Muscle layer of duodenum (tissue), 2 donors: Measurements from ENCODE around the gene ZNF467.

Experiments
- H3K27ac ChIP-seq: one replicate; pipeline ENCODE4 v1.7.0; 2013; ENCODE audit warnings: mild to moderate bottlenecking, low read length
- H3K27me3 ChIP-seq: one replicate; pipeline ENCODE4 v1.7.0; 2013; ENCODE audit warnings: low read depth, mild to moderate bottlenecking, control low read depth, low read length
- H3K36me3 ChIP-seq, 2 donors: one replicate each; pipeline ENCODE4 v1.7.0; 2013; ENCODE audit warnings: low read length in 2 of 2, control low read depth in 1 of 2, mild to moderate bottlenecking in 1 of 2; ENCODE audit not compliant: insufficient read depth in 2 of 2, control insufficient read depth in 1 of 2
- H3K4me1 ChIP-seq, 2 donors: one replicate each; pipeline ENCODE4 v1.7.0; 2013; ENCODE audit warnings: low read length in 2 of 2, mild to moderate bottlenecking in 2 of 2, control low read depth in 1 of 2, moderate library complexity in 1 of 2; ENCODE audit not compliant: insufficient read depth in 2 of 2, control insufficient read depth in 1 of 2
- H3K4me3 ChIP-seq, 2 donors: one replicate each; pipeline ENCODE4 v1.7.0; 2013; ENCODE audit warnings: low read length in 2 of 2, low read depth in 1 of 2, mild to moderate bottlenecking in 1 of 2
- H3K9me3 ChIP-seq, 2 donors: one replicate each; pipeline ENCODE4 v1.7.0; 2013; ENCODE audit warnings: low read length in 2 of 2, control low read depth in 1 of 2, mild to moderate bottlenecking in 1 of 2; ENCODE audit not compliant: control insufficient read depth in 1 of 2
- donor health status: healthy.

ZNF467 gene

DNA sequence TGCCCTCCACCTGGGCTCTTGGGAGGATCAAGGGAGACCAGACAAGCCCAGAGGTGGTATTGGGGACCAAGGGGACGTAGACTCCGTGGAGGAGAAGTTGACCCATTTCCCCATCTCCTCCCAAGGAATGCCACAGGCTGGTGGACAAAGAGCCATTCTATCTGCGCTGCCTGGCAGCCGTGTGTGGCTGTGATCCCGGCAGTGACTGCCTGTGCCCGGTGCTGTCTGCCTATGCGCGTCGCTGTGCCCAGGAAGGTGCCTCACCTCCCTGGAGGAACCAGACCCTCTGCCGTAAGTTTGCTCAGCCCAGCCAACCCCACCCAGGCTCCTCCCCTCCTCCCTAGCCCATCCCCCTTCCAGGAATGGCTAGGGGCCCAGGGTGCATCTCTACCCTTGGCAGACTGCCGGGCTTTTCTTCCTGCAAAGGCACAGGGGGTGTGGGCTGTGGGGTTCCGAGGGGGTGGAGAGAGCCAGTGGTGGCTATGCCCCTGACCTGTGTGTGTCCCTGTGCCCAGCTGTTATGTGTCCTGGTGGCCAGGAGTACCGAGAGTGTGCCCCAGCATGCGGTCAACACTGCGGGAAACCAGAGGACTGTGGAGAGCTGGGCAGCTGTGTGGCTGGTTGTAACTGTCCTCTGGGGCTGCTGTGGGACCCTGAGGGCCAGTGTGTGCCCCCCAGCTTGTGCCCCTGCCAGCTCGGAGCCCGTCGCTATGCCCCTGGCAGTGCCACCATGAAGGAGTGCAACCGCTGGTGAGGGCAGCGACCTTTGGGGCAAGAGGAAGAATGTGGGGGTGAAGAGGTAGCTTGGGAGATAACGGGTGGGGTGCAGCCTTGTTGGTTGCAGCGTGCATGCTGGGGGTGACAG is 10.2 kb upstream of the ZNF467 start:
- Histone ChIP-seq H3K36me3 (no peaks in the 10 kb centered on the region), H3K4me1 (no peaks in the 10 kb centered on the region), H3K4me3 (no peak overlapping the region), H3K9me3 (no peaks in the 10 kb centered on the region), H3K27ac (no peak overlapping the region), H3K27me3 (peaks cover 8% of the 10 kb centered on the region)

DNA sequence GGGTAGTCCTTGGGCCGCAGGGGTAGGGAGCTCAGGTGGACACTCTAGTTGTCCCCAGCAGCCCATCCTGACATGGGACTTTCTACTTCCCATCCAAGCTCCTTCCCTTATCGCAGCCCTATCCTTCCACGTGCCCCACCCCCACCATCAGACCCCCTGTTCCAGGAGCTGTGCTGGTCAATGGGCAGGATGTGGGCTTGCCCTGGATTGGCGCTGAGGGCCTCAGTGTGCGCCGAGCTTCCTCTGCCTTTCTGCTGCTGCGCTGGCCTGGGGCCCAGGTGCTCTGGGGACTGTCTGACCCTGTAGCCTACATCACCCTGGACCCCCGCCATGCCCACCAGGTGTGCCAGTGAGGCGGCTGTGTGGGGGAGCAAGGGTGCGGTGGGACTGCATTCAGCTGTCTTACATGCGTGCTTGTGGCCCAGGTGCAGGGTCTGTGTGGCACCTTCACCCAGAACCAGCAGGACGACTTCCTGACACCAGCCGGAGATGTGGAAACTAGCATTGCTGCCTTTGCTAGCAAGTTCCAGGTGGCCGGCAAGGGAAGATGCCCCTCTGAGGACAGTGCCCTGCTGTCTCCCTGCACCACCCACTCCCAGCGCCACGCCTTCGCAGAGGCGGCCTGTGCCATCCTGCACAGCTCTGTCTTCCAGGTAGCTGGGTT is 9.4 kb upstream of the ZNF467 start:
- Histone ChIP-seq H3K27ac (no peak overlapping the region), H3K27me3 (peaks cover 4% of the 10 kb centered on the region), H3K4me3 (no peak overlapping the region), H3K4me1 (no peaks in the 10 kb centered on the region), H3K36me3 (no peaks in the 10 kb centered on the region), H3K9me3 (no peaks in the 10 kb centered on the region)

DNA sequence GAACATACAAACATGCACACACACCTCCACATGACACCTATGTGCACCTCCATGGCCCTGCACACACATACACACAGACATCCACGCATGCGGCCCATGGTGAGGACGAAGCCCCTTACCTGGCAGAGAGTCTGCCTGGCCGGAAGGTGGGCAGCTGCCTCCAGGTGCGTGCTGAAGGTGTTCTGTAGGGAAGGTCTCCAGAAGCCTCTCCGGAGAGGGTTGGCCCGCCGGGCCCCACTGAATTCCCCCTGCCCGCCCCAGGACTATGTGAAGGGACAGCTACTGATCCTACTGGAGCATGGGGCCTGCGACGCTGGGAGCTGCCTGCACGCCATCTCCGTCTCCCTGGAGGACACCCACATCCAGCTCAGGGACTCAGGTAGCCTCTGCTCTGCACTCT is 8.5 kb upstream of the ZNF467 start:
- Histone ChIP-seq H3K4me1 (no peaks in the 10 kb centered on the region), H3K9me3 (no peaks in the 10 kb centered on the region), H3K27me3 (peaks cover 1% of the 10 kb centered on the region), H3K36me3 (no peaks in the 10 kb centered on the region), H3K27ac (no peak overlapping the region), H3K4me3 (no peak overlapping the region)

DNA sequence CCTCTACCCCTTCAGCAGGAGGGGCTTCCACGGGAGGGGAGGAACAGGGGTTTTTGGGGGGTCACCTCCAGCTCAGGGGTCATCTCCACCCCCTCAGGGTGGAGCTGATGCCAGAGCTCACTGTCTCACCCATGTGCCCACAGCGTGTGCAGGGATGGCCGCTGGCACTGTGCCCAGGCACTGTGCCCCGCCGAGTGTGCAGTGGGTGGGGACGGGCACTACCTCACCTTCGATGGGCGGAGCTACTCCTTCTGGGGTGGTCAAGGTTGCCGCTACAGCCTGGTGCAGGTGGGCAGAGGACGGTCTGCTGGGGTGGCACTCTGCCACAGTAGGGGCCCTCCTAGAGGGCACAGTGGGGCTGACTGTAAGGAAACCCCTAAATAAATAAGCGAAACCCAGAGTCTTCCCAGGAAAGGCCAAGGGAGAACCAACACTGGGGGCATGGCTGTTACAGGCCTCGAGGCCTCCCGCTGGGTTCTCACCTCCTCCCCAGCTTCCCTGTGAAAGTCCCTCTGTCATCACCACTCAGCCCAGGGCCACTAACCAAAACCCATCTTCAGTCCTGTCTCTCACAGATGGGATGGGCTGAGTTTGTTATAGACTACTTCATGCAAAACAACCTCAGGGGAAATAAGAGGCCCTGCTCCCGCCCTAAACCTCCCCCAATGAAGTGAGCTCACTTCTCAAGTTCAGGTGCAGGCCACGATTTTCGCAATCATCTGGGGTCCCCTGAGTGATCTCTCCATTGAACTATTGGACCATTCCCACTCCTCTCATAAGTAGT is 7.4 kb upstream of the ZNF467 start:
- Histone ChIP-seq H3K27ac (no peak overlapping the region), H3K4me1 (no peaks in the 10 kb centered on the region), H3K27me3 (no peaks in the 10 kb centered on the region), H3K36me3 (no peaks in the 10 kb centered on the region), H3K4me3 (no peak overlapping the region), H3K9me3 (no peaks in the 10 kb centered on the region)

GRCh38 chr7:149780056-149780455 is 6.7 kb upstream of the ZNF467 start:
- no peaks in the 10 kb centered on the region for H3K9me3 ChIP-seq
- no peak overlapping the region for H3K4me3 ChIP-seq
- H3K4me1 ChIP-seq: no peaks in the 10 kb centered on the region
- H3K27me3 ChIP-seq: no peaks in the 10 kb centered on the region
- H3K36me3 ChIP-seq: no peaks in the 10 kb centered on the region
- no peak overlapping the region for H3K27ac ChIP-seq

- no peaks in the 10 kb centered on the region for H3K36me3 ChIP-seq
- peaks cover 0 to 2% of the 10 kb centered on the region in 2 donors for H3K4me1 ChIP-seq
- no peak overlapping the region for H3K4me3 ChIP-seq
- no peak overlapping the region for H3K27ac ChIP-seq
- H3K27me3 ChIP-seq: no peaks in the 10 kb centered on the region
- no peaks in the 10 kb centered on the region for H3K9me3 ChIP-seq
These were observed 6.1 kb upstream of the ZNF467 start for GRCh38 chr7:149779502-149779805.

DNA sequence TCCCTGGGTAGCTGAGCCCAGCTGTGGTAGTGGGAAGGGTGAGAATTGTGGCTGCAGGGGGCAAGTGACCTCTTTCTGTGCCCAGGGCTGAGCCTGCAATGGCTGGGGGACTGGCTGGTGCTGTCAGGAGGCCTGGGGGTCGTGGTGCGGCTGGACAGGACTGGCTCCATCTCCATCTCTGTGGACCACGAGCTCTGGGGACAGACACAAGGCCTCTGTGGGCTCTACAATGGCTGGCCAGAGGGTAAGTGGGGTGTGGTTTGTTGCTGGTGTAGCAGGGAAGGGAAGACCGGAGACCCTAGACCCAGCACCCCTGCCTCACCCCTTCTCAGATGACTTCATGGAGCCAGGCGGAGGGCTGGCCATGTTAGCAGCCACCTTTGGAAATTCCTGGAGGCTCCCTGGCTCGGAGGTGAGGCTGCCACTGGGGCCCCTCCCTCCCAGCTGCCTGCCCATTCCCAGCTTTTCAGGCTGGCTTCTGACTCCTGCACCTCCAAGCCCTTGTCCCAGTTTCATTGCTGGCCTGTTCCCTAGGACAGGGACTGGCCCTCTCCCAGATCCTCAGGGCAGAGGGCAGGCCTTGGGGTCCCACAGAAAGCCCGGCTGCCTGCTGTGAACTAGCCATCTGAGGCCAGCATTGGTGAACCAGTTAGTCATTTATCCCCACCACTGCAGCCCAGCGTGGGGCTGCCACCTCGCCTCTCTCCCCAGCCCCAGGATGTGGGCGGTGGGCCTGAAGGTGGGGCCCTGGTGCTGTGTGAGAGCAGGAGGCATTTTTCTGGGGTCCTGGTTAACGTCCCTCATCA is 5.5 kb upstream of the ZNF467 start:
- H3K4me1 ChIP-seq: peaks cover 0 to 5% of the 10 kb centered on the region in 2 donors
- H3K27me3 ChIP-seq: no peaks in the 10 kb centered on the region
- H3K4me3 ChIP-seq: no peak overlapping the region
- no peak overlapping the region for H3K27ac ChIP-seq
- H3K36me3 ChIP-seq: no peaks in the 10 kb centered on the region
- H3K9me3 ChIP-seq: no peaks in the 10 kb centered on the region

- Histone ChIP-seq H3K27me3 (no peaks in the 10 kb centered on the region), H3K4me3 (no peak overlapping the region), H3K9me3 (no peaks in the 10 kb centered on the region), H3K27ac (no peak overlapping the region), H3K4me1 (peaks cover 0 to 5% of the 10 kb centered on the region in 2 donors), H3K36me3 (no peaks in the 10 kb centered on the region)
These were observed 4.9 kb upstream of the ZNF467 start for GRCh38 chr7:149778327-149778637.

GRCh38 chr7:149777551-149778326 is 4.4 kb upstream of the ZNF467 start:
- H3K9me3 ChIP-seq: no peaks in the 10 kb centered on the region
- no peaks in the 10 kb centered on the region for H3K36me3 ChIP-seq
- H3K4me1 ChIP-seq: peaks cover 0 to 5% of the 10 kb centered on the region in 2 donors
- no peak overlapping the region for H3K27ac ChIP-seq
- H3K4me3 ChIP-seq: no peak overlapping the region
- H3K27me3 ChIP-seq: no peaks in the 10 kb centered on the region

- no peaks in the 10 kb centered on the region for H3K9me3 ChIP-seq
- H3K27me3 ChIP-seq: no peaks in the 10 kb centered on the region
- H3K27ac ChIP-seq: no peak overlapping the region
- no peak overlapping the region for H3K4me3 ChIP-seq
- no peaks in the 10 kb centered on the region for H3K36me3 ChIP-seq
- peaks cover 0 to 5% of the 10 kb centered on the region in 2 donors for H3K4me1 ChIP-seq
These were observed 3.5 kb upstream of the ZNF467 start for GRCh38 chr7:149776848-149777407.
